ENCODE data around the gene PSG11. TPM values are rescaled to one million over a fixed set of nuclear protein-coding genes. Genes with fewer than 3 reads are reported as not detected.
"Not testable (repeated sequence)": the region's sequence is repeated elsewhere in the genome, so short reads cannot be mapped to it uniquely, and the experiment has no call there.

PSG11 gene
- total RNA-seq, 1 experiment from 2014 or later, result not detected

- no peak for TF ChIP-seq RAD21 (IDR thresholded peaks at IDR 0.05; ENCODE audit: low read depth)
- no peak for TF ChIP-seq CBX3 (IDR thresholded peaks at IDR 0.05; ENCODE audit: low read depth)
Measured at GRCh38 chr19:43028866-43029265, 2.6 kb upstream of the PSG11 start (continued).

GRCh38 chr19:43027985-43028384, 1.7 kb upstream of the PSG11 start:
- BruUV-seq (replicated peaks); CTCF ChIA-PET; H3K36me3 ChIP-seq (ENCODE audit: control insufficient read depth in 1 of 2, insufficient read depth in 2 of 2, low read length in 2 of 2); RAD21 ChIA-PET (ENCODE audit: low non-redundant PET in 1 of 2, low total read pairs in 2 of 2, uncharacterized antibody in 2 of 2, unreplicated experiment in 2 of 2); H3K4me3 ChIP-seq (replicated peaks in 1 of 2; ENCODE audit: low read depth in 1 of 2, low read length in 2 of 2); H3K9ac ChIP-seq (ENCODE audit: low read length); H3K9me2 ChIP-seq (ENCODE audit: insufficient read depth); H3K27me3 ChIP-seq (ENCODE audit: insufficient read depth, low read length); H3K79me2 ChIP-seq (ENCODE audit: insufficient read depth, low read length); H4K20me1 ChIP-seq (ENCODE audit: insufficient read depth); H3K4me1 ChIP-seq (ENCODE audit: control insufficient read depth in 1 of 2, insufficient read depth in 2 of 2, low read length in 2 of 2); intact Hi-C loops (cut with micrococcal nuclease); H3K4me2 ChIP-seq (ENCODE audit: low read length); POLR2A ChIA-PET; H2AFZ ChIP-seq (ENCODE audit: low read depth, low read length, poor library complexity, severe bottlenecking); H3K27ac ChIP-seq (ENCODE audit: low read depth, low read length); ATAC-seq; DNase-seq (ENCODE audit: low read depth, low spot score); H3K9me3 ChIP-seq (ENCODE audit: control insufficient read depth in 1 of 2, insufficient read depth in 1 of 2, low read depth in 1 of 2, low read length in 2 of 2): not testable (repeated sequence)
- TF ChIP-seq CTCF (IDR thresholded peaks at IDR 0.05 in 2 of 3, conservative IDR thresholded peaks at IDR 0.05 in 1 of 3; ENCODE audit: borderline replicate concordance in 1 of 3, insufficient read depth in 1 of 3, low read depth in 2 of 3, low read length in 2 of 3), result peak; percentile 66 to 72 (median 71)
- TF ChIP-seq RAD21 (IDR thresholded peaks at IDR 0.05; ENCODE audit: low read depth), result 0 out of 2 replicates have a peak, but pooled peaks have one; percentile 6

- H3K27me3 ChIP-seq (ENCODE audit: insufficient read depth, low read length); CTCF ChIA-PET; H3K27ac ChIP-seq (ENCODE audit: low read depth, low read length); ATAC-seq; H3K9ac ChIP-seq (ENCODE audit: low read length); RAD21 ChIA-PET (ENCODE audit: low non-redundant PET in 1 of 2, low total read pairs in 2 of 2, uncharacterized antibody in 2 of 2, unreplicated experiment in 2 of 2); H3K9me3 ChIP-seq (ENCODE audit: control insufficient read depth in 1 of 2, insufficient read depth in 1 of 2, low read depth in 1 of 2, low read length in 2 of 2); H3K79me2 ChIP-seq (ENCODE audit: insufficient read depth, low read length); intact Hi-C loops (cut with micrococcal nuclease); H3K36me3 ChIP-seq (ENCODE audit: control insufficient read depth in 1 of 2, insufficient read depth in 2 of 2, low read length in 2 of 2); H3K4me1 ChIP-seq (ENCODE audit: control insufficient read depth in 1 of 2, insufficient read depth in 2 of 2, low read length in 2 of 2); H3K4me2 ChIP-seq (ENCODE audit: low read length); H3K9me2 ChIP-seq (ENCODE audit: insufficient read depth); BruUV-seq (replicated peaks); DNase-seq (ENCODE audit: low read depth, low spot score); H4K20me1 ChIP-seq (ENCODE audit: insufficient read depth); POLR2A ChIA-PET; H2AFZ ChIP-seq (ENCODE audit: low read depth, low read length, poor library complexity, severe bottlenecking); H3K4me3 ChIP-seq (replicated peaks in 1 of 2; ENCODE audit: low read depth in 1 of 2, low read length in 2 of 2): not testable (repeated sequence)
Measured at GRCh38 chr19:43027061-43027460, 792 bp upstream of the PSG11 start.

- H3K4me2 ChIP-seq (ENCODE audit: low read length); H3K9me2 ChIP-seq (ENCODE audit: insufficient read depth); H3K27ac ChIP-seq (ENCODE audit: low read depth, low read length); H3K36me3 ChIP-seq (ENCODE audit: control insufficient read depth in 1 of 2, insufficient read depth in 2 of 2, low read length in 2 of 2); H3K4me3 ChIP-seq (replicated peaks in 1 of 2; ENCODE audit: low read depth in 1 of 2, low read length in 2 of 2); H3K9me3 ChIP-seq (ENCODE audit: control insufficient read depth in 1 of 2, insufficient read depth in 1 of 2, low read depth in 1 of 2, low read length in 2 of 2); H2AFZ ChIP-seq (ENCODE audit: low read depth, low read length, poor library complexity, severe bottlenecking); RAD21 ChIA-PET (ENCODE audit: low non-redundant PET in 1 of 2, low total read pairs in 2 of 2, uncharacterized antibody in 2 of 2, unreplicated experiment in 2 of 2); CTCF ChIA-PET; DNase-seq (ENCODE audit: low read depth, low spot score); H3K9ac ChIP-seq (ENCODE audit: low read length); H4K20me1 ChIP-seq (ENCODE audit: insufficient read depth); POLR2A ChIA-PET; ATAC-seq; H3K79me2 ChIP-seq (ENCODE audit: insufficient read depth, low read length); H3K4me1 ChIP-seq (ENCODE audit: control insufficient read depth in 1 of 2, insufficient read depth in 2 of 2, low read length in 2 of 2); H3K27me3 ChIP-seq (ENCODE audit: insufficient read depth, low read length); intact Hi-C loops (cut with micrococcal nuclease); BruUV-seq (replicated peaks): not testable (repeated sequence)
Measured at GRCh38 chr19:43022098-43022497, 4.2 kb downstream of the PSG11 start.

- H3K4me3 ChIP-seq (replicated peaks in 1 of 2; ENCODE audit: low read depth in 1 of 2, low read length in 2 of 2); H3K9ac ChIP-seq (ENCODE audit: low read length); H3K9me2 ChIP-seq (ENCODE audit: insufficient read depth); POLR2A ChIA-PET; RAD21 ChIA-PET (ENCODE audit: low non-redundant PET in 1 of 2, low total read pairs in 2 of 2, uncharacterized antibody in 2 of 2, unreplicated experiment in 2 of 2); H3K9me3 ChIP-seq (ENCODE audit: control insufficient read depth in 1 of 2, insufficient read depth in 1 of 2, low read depth in 1 of 2, low read length in 2 of 2); intact Hi-C loops (cut with micrococcal nuclease); H3K27ac ChIP-seq (ENCODE audit: low read depth, low read length); CTCF ChIA-PET; H4K20me1 ChIP-seq (ENCODE audit: insufficient read depth); ATAC-seq; H3K36me3 ChIP-seq (ENCODE audit: control insufficient read depth in 1 of 2, insufficient read depth in 2 of 2, low read length in 2 of 2); H3K27me3 ChIP-seq (ENCODE audit: insufficient read depth, low read length); H2AFZ ChIP-seq (ENCODE audit: low read depth, low read length, poor library complexity, severe bottlenecking); DNase-seq (ENCODE audit: low read depth, low spot score); H3K4me2 ChIP-seq (ENCODE audit: low read length); H3K4me1 ChIP-seq (ENCODE audit: control insufficient read depth in 1 of 2, insufficient read depth in 2 of 2, low read length in 2 of 2); H3K79me2 ChIP-seq (ENCODE audit: insufficient read depth, low read length); BruUV-seq (replicated peaks): not testable (repeated sequence)
Measured at GRCh38 chr19:43021629-43022028, 4.6 kb downstream of the PSG11 start.
